Activated CD8-positive, alpha-beta memory T cell treated with anti-CD3 and anti-CD28 coated beads, Interleukin-2, amount 50 U/mL, for 24 hours (primary cell): ENCODE data around the gene KCNIP2.
A peak's percentile ranks its signal among the peaks of the same experiment; 100 is the strongest.

Source experiments
- DNase-seq: peaks from one replicate; pipeline ENCODE4 v3.0.0-alpha.2; 2020; ENCODE audit errors: extremely low read depth

Gene KCNIP2

DNA sequence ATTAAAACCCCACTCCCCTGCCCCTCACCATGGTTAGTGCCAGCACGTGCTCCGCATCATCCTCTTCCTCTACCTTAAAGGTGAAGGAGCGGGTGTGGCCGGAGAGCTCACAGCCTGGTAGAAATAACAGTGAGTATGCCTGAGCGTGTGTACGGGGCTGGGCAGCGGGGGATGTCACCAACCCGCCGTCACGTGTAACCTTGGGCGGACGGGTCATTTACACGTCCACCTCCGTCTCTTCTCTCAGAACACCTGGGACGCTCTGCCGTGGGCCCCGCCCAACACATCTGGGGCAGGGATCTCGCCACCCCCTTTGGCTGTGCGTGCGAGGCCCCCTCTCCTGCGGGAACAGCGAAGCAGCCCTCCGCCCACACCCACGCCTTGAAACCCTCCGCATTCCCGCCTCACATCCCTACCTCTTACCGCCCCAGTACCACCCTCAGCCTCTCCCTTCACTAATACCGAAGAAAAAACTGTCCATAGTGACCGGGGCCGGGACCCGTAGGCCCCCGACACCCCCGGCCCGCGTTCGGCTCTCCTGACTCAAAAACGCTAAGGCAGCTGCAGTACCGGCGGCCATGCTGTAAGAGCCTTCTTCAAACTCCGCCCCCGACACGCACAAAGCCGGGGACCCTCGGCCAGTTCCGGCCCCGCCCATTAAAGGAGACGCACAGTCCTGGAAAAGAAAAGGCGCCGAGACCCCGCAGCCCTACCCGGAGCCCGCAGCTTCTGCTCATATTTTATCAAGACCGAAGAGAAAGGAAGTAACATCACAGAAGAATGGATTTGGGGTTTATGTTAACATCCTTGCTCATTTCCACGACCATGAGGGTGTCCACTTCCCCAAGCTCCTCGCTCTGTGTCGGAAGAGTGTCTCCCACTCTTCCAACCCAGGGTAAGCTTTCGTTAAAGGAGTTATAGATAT is 60.5 kb downstream of the KCNIP2 start, which contains the start of gene NPM3:
Gene NPM3, minus strand, starts transcription at position 636 of the 925 bp plus-strand sequence. Its CDS starts 56 bp downstream, at position 580.
- peak; percentile 78 for DNase-seq

DNA sequence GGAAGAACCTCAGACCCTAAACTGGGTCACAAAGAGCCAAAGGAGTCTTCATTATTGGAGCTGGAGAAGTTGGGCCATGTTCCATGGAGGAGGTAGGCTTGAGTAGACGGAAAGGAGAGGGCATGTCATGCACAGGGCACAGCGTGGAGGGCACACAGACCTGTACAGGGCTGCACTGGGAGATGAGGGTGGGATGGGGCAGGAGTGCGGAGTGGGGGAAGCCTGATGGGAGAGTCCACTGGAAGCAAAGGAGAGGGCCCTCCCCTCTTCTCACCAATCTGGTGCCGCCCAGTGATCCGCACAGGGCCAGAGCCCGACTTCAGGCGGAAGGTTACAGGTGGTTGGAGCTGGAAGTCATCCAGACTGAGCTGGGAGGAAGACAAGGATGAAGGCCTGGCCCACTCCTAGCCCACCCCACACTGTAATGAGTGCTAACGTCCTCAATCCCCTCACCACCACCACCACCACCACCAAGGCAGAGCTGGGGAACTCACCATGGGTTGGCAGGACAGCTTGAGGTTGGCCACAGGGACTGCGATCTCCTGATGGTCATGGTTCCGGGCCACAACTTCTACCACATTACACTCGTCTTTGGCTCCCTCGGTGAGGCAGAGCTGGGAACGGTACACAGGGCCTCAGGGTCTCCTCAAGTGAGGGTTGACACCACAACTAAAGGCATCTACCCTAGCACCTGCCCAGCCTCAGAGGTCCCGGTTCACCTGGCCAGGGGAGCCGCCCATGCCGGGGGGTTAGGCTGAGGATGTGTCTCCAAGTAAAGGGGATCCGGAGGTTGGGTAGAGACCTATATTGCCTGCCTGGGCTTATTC is 61.4 kb downstream of the KCNIP2 start:
- no peak for DNase-seq

- DNase-seq = no peak
Observed at GRCh38 chr10:101781655-101781983, 62.0 kb downstream of the KCNIP2 start.

DNA sequence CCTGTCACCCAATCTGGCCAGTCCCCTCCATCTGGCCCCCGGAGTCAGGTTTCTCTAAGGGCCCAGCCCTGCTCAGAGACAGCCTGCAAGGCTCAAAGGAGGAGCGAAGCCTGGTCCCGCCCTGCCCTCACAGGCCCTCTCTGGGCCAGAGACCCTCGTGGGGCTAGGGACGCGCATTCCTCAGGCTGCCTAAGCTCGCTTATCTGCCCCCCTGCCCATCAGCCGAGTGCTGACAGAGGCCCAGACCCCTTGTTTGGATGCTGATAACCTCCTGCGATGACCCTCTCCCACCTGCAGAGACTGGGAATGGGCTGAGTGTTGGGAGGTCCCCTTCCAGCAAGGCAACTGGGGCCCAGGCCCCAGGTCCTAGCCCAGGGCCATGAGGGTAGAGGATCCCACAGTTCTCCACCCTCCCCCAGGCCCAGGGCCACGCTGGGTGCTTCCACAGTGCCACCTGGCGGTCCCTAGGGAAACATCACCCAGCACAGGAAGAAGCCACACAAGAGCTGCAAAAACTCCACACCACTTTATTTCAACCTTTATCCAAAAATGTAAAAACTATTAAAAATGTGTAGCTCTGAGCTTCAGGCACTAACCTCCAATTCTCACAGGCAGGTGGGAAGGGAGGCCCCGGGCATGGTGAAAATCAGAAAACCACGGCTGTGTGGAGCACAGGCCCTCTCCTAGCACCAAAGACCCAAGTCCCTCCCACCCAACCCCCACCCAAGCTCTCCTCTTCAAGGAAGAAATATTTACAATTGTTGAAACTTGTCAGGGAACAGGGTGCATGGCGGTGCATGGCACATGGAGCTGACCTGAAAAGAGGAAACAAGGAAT is 62.6 kb downstream of the KCNIP2 start:
- peak; percentile 26 for DNase-seq

- no peak for DNase-seq
Observed at GRCh38 chr10:101780187-101780817, 63.3 kb downstream of the KCNIP2 start.

- peak; percentile 47 for DNase-seq
Observed at GRCh38 chr10:101779544-101780186, 63.9 kb downstream of the KCNIP2 start.

GRCh38 chr10:101778781-101779543 is 64.6 kb downstream of the KCNIP2 start:
- no peak for DNase-seq

GRCh38 chr10:101778151-101778780 is 65.3 kb downstream of the KCNIP2 start:
- DNase-seq = no peak

- DNase-seq = no peak
Observed at GRCh38 chr10:101777619-101778145, 65.9 kb downstream of the KCNIP2 start.

DNA sequence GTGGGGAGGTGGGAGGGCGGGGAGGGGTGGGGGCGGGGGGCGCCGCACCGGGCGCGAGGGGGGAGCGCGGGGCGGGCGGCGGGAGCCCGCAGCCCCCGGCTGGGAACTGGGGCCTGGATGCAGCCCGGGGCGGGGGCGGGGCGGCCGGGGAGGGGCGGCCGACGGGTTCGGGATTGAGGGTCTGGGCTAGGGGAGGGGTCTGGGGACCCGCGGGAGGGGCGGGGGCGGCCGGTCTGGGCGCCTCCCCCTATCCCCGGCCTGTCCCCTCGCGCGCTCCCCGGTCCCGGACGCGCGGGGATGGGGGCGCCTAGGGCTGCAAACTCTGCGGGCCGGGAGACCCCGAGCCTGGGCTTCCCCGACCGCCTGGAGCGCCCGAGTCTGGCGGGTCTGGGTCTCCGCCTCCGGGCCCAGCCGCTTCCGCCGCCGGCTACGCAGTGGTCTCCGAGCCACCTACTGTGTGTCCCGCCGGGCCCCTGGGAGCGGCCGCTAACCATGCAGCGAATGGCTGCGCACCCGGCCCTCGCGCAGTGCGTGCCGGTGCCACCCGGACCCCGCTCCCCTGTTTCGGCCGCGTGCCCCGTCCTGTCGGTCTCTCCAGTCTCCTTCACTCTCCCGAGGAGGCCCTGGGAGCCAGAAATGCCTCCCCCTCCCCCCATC is 67.3 kb downstream of the KCNIP2 start:
- DNase-seq = no peak
